Measurements from ENCODE around the gene LRP1B.

The LRP1B gene

GRCh38 chr2:141660232-141660631, 470.6 kb downstream of the LRP1B start:
- DNase-seq (ENCODE audit: low read depth), result no peak

GRCh38 chr2:141654311-141654710, 476.5 kb downstream of the LRP1B start:
- DNase-seq (ENCODE audit: low read depth), result no peak

- no peak for DNase-seq (ENCODE audit: low read depth)
Observed at GRCh38 chr2:141653184-141653583, 477.6 kb downstream of the LRP1B start.

- DNase-seq (ENCODE audit: low read depth), result no peak
Observed at GRCh38 chr2:141652308-141652707, 478.5 kb downstream of the LRP1B start.

GRCh38 chr2:141647353-141647752, 483.5 kb downstream of the LRP1B start:
- DNase-seq (ENCODE audit: low read depth), result no peak

GRCh38 chr2:141641462-141641861, 489.4 kb downstream of the LRP1B start:
- DNase-seq (ENCODE audit: low read depth), result no peak

- no peak for DNase-seq (ENCODE audit: low read depth)
Observed at GRCh38 chr2:141639809-141640208, 491.0 kb downstream of the LRP1B start.

GRCh38 chr2:141633132-141633531, 497.7 kb downstream of the LRP1B start:
- DNase-seq (ENCODE audit: low read depth), result no peak

GRCh38 chr2:141630407-141630930, 500.3 kb downstream of the LRP1B start:
- DNase-seq (ENCODE audit: low read depth), result peak; percentile 2

GRCh38 chr2:141620372-141620771, 510.4 kb downstream of the LRP1B start:
- no peak for DNase-seq (ENCODE audit: low read depth)

- DNase-seq (ENCODE audit: low read depth), result no peak
Observed at GRCh38 chr2:141618457-141618856, 512.4 kb downstream of the LRP1B start.

GRCh38 chr2:141611981-141612380, 518.8 kb downstream of the LRP1B start:
- DNase-seq (ENCODE audit: low read depth), result no peak

GRCh38 chr2:141611176-141611571, 519.6 kb downstream of the LRP1B start:
- DNase-seq (ENCODE audit: low read depth), result no peak

GRCh38 chr2:141610564-141611175, 520.1 kb downstream of the LRP1B start:
- no peak for DNase-seq (ENCODE audit: low read depth)

- no peak for DNase-seq (ENCODE audit: low read depth)
Observed at GRCh38 chr2:141605163-141605562, 525.7 kb downstream of the LRP1B start.

GRCh38 chr2:141601511-141602152, 529.2 kb downstream of the LRP1B start:
- no peak for DNase-seq (ENCODE audit: low read depth)

GRCh38 chr2:141599721-141600120, 531.1 kb downstream of the LRP1B start:
- DNase-seq (ENCODE audit: low read depth), result no peak

GRCh38 chr2:141598982-141599381, 531.8 kb downstream of the LRP1B start:
- DNase-seq (ENCODE audit: low read depth), result no peak

- DNase-seq (ENCODE audit: low read depth), result no peak
Observed at GRCh38 chr2:141595316-141595920, 535.4 kb downstream of the LRP1B start.

GRCh38 chr2:141591787-141592186, 539.0 kb downstream of the LRP1B start:
- DNase-seq (ENCODE audit: low read depth), result no peak

GRCh38 chr2:141590620-141591019, 540.2 kb downstream of the LRP1B start:
- no peak for DNase-seq (ENCODE audit: low read depth)

- DNase-seq (ENCODE audit: low read depth), result no peak
Observed at GRCh38 chr2:141589314-141589713, 541.5 kb downstream of the LRP1B start.

- DNase-seq (ENCODE audit: low read depth), result no peak
Observed at GRCh38 chr2:141586985-141587384, 543.8 kb downstream of the LRP1B start.

Measured in fibroblast of the conjunctiva (primary cell).